Measurements from ENCODE around the gene CWC25.

- TF ChIP-seq POLR2AphosphoS5 (IDR thresholded peaks at IDR 0.05; ENCODE audit: borderline replicate concordance, low read depth, low read length), result no peak; the same call in 1 of the 2 replicates
- no peak for TF ChIP-seq EZH2 (IDR thresholded peaks at IDR 0.05)
Measured at GRCh38 chr17:38761612-38762011, 63.5 kb downstream of the CWC25 start.

Data from SK-N-MC (cell line).